ENCODE measurements around the gene C3orf18.

Gene C3orf18

GRCh38 chr3:50536471-50537180 is 30.9 kb downstream of the C3orf18 start:
- TF ChIP-seq POLR2A (IDR thresholded peaks at IDR 0.05; ENCODE audit: extremely low read depth, insufficient read length) (no peak), MAX (IDR thresholded peaks at IDR 0.05; ENCODE audit: low read depth, low read length) (no peak), MYC (IDR thresholded peaks at IDR 0.05; ENCODE audit: low read depth, low read length) (no peak), CTCF (IDR thresholded peaks at IDR 0.05; ENCODE audit: low read depth, low read length) (no peak)
- no peak for DNase-seq (ENCODE audit: low read depth)

DNA sequence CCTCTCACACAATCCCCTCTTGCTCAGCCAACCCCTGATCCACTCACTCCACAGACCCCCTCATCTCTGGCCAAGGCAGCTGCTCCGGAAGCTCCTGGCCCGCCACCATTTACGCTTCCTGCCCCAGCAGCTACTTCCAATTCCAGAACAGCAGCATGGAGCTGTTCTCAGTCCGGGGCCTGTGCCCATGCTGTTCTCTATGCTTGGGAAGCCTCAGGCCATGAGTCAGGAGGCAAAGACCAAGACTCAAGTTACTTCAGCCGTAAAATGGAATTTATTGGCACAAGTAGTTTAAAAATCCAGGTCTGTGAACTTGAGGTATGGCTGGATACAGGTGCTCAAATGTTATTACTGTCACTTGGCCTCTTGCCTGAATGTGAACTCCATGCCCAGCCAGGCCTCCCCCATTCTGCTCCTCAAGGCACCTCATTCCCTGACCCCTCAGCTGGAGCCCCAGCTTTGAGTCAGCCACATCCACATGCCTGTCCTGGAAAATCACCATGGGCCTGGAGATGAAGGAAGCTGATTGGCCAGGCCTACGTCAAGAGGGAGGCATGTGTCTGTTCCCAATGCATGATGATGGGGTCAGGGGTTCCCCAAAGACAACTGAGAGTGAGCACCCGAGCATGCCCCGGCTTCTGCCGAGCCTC is 32.7 kb downstream of the C3orf18 start:
- TF ChIP-seq MYC (IDR thresholded peaks at IDR 0.05; ENCODE audit: low read depth, low read length) (no peak), MAX (IDR thresholded peaks at IDR 0.05; ENCODE audit: low read depth, low read length) (no peak), POLR2A (IDR thresholded peaks at IDR 0.05; ENCODE audit: extremely low read depth, insufficient read length) (no peak), CTCF (IDR thresholded peaks at IDR 0.05; ENCODE audit: low read depth, low read length) (no peak)
- DNase-seq (ENCODE audit: low read depth), result no peak
- no peak overlapping the region for H3K4me3 ChIP-seq (ENCODE audit: low read depth, low read length)

More at GRCh38 chr3:50536471-50537180, 30.9 kb downstream of the C3orf18 start:
- no peak overlapping the region for H3K4me3 ChIP-seq (ENCODE audit: low read depth, low read length)

GRCh38 chr3:50533807-50534461 is 33.6 kb downstream of the C3orf18 start:
- TF ChIP-seq MAX (IDR thresholded peaks at IDR 0.05; ENCODE audit: low read depth, low read length) (no peak), CTCF (IDR thresholded peaks at IDR 0.05; ENCODE audit: low read depth, low read length) (no peak), MYC (IDR thresholded peaks at IDR 0.05; ENCODE audit: low read depth, low read length) (no peak), POLR2A (IDR thresholded peaks at IDR 0.05; ENCODE audit: extremely low read depth, insufficient read length) (no peak)

DNA sequence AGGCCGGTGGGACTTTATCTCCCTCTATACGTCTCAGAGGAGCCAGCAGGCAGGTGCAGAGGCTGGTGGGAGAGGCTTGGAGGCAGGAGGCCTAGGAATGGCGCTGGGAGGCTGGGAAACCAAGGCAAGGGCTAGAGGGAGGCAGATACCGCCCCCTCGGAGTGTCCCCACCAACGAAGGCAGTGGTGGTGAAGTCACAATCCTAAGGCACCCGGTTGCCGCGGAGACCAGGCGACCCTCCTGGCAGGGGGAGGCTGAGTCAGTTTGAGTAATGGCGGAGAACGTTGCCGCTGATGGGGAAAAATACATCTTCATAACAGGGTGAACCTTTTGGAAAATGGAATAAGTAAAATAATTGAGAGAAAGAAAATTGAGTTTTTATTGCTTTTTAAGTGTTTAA is 34.2 kb downstream of the C3orf18 start:
- TF ChIP-seq MAX (IDR thresholded peaks at IDR 0.05; ENCODE audit: low read depth, low read length), result no peak
- TF ChIP-seq MYC (IDR thresholded peaks at IDR 0.05; ENCODE audit: low read depth, low read length), result no peak
- TF ChIP-seq CTCF (IDR thresholded peaks at IDR 0.05; ENCODE audit: low read depth, low read length), result no peak
- no peak for TF ChIP-seq POLR2A (IDR thresholded peaks at IDR 0.05; ENCODE audit: extremely low read depth, insufficient read length)
- H3K4me3 ChIP-seq (ENCODE audit: low read depth, low read length), result no peak overlapping the region
- no peak for DNase-seq (ENCODE audit: low read depth)

More at GRCh38 chr3:50533807-50534461, 33.6 kb downstream of the C3orf18 start:
- DNase-seq (ENCODE audit: low read depth), result no peak
- H3K4me3 ChIP-seq (ENCODE audit: low read depth, low read length), result no peak overlapping the region

DNA sequence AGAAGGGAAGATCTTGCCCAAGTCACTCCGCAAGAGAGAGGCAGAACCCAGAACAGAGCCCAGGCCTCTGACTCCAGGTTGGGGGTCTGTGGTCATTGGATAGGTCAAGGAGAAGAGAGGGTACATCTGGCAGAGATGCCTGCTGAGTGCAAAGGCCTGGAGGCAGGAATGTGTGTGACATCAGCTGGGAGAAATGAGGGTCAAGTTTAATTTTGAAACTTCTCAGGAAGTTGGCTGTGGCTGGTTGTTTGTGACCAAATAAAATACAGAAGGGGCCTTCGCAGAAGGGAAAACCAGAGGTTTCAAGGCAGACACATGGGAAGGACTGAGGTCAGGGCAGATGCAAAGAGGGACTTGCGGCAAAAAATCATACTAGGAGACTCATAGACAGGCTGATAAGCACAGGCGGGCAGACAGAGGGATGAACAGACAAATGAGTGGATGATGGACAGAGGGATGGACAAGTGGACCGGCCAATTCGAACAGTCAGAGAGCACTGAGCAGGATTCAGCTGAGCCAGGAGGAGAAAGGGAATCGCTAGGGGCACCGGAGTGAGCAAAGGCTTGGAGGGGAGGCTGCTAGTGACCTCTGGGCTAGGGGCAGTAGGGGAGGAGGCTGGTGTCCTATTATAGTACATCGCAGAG is 35.4 kb downstream of the C3orf18 start:
- H3K4me3 ChIP-seq (ENCODE audit: low read depth, low read length), result no peak overlapping the region
- no peak for TF ChIP-seq POLR2A (IDR thresholded peaks at IDR 0.05; ENCODE audit: extremely low read depth, insufficient read length)
- TF ChIP-seq MAX (IDR thresholded peaks at IDR 0.05; ENCODE audit: low read depth, low read length), result no peak
- TF ChIP-seq MYC (IDR thresholded peaks at IDR 0.05; ENCODE audit: low read depth, low read length), result no peak
- no peak for TF ChIP-seq CTCF (IDR thresholded peaks at IDR 0.05; ENCODE audit: low read depth, low read length)
- no peak for DNase-seq (ENCODE audit: low read depth)

Measured in NB4 (cell line).